ENCODE results near the gene HDGF. TPM values are rescaled to one million over a fixed set of nuclear protein-coding genes. Genes with fewer than 3 reads are reported as not detected.

Gene HDGF
- total RNA-seq, 4 donors from 2014 or later: 210 to 233 (median 222) TPM

GRCh38 chr1:156709757-156710489 is 41.6 kb downstream of the HDGF start:
- DNase-seq (ENCODE audit: low spot score in 2 of 2): peak; percentile 67 to 92
- TF ChIP-seq POLR2A (IDR thresholded peaks at IDR 0.05): no peak
- intact Hi-C loops (cut with DNase I; ENCODE audit: low total_unique reads): no loop called here
- H3K4me3 ChIP-seq (ENCODE audit: low read depth, poor library complexity, severe bottlenecking): no peak overlapping the region
- WGBS, 2 donors: 23 to 29% methylated on average over 11 of the region's 11 CpGs

GRCh38 chr1:156709031-156709430 is 42.4 kb downstream of the HDGF start:
- no peak overlapping the region for H3K4me3 ChIP-seq (ENCODE audit: low read depth, poor library complexity, severe bottlenecking)
- TF ChIP-seq POLR2A (IDR thresholded peaks at IDR 0.05): no peak
- TF ChIP-seq CTCF (IDR thresholded peaks at IDR 0.05): no peak
- WGBS, 2 donors: 33 to 45% methylated on average over 4 of the region's 4 CpGs
- DNase-seq (ENCODE audit: low spot score in 2 of 2): peak in 1 of 2 donors; percentile 72
- intact Hi-C loops (cut with DNase I; ENCODE audit: low total_unique reads): no loop called here

- TF ChIP-seq CTCF (IDR thresholded peaks at IDR 0.05): no peak
- TF ChIP-seq POLR2A (IDR thresholded peaks at IDR 0.05): no peak
- no peak for DNase-seq (ENCODE audit: low spot score in 2 of 2)
- 37% methylated on average over 4 of the region's 4 CpGs for WGBS, 2 donors
- intact Hi-C loops (cut with DNase I; ENCODE audit: low total_unique reads): no loop called here
- no peak overlapping the region for H3K4me3 ChIP-seq (ENCODE audit: low read depth, poor library complexity, severe bottlenecking)
Measured at GRCh38 chr1:156708218-156708661, 43.2 kb downstream of the HDGF start.

GRCh38 chr1:156707417-156708217 is 43.9 kb downstream of the HDGF start:
- H3K4me3 ChIP-seq (ENCODE audit: low read depth, poor library complexity, severe bottlenecking): no peak overlapping the region

GRCh38 chr1:156706657-156707416 is 44.6 kb downstream of the HDGF start:
- TF ChIP-seq POLR2A (IDR thresholded peaks at IDR 0.05): no peak
- no peak for TF ChIP-seq CTCF (IDR thresholded peaks at IDR 0.05)
- no peak overlapping the region for H3K4me3 ChIP-seq (ENCODE audit: low read depth, poor library complexity, severe bottlenecking)
- peak; percentile 51 to 94 for DNase-seq (ENCODE audit: low spot score in 2 of 2)
- 4 to 6% methylated on average over 24 to 26 of the region's 29 CpGs for WGBS, 2 donors
- intact Hi-C loops (cut with DNase I; ENCODE audit: low total_unique reads): no loop called here

More at GRCh38 chr1:156707417-156708217, 43.9 kb downstream of the HDGF start:
- TF ChIP-seq POLR2A (IDR thresholded peaks at IDR 0.05) (no peak), CTCF (IDR thresholded peaks at IDR 0.05) (no peak)
- DNase-seq (ENCODE audit: low spot score in 2 of 2): no peak
- intact Hi-C loops (cut with DNase I; ENCODE audit: low total_unique reads): no loop called here
- WGBS, 2 donors: 50 to 51% methylated on average over 8 of the region's 8 CpGs

All from lower leg skin (tissue), 4 donors.